Osteoblast (primary cell): ENCODE results near the gene FGD5. TPM values are rescaled to one million over a fixed set of nuclear protein-coding genes. Genes with fewer than 3 reads are reported as not detected.

ENCODE experiments used
- DNase-seq: peaks from one replicate; pipeline ENCODE4 v3.0.0; 2011; ENCODE audit warnings: low spot score, mixed read lengths; ENCODE audit not compliant: insufficient read length; ENCODE audit errors: missing footprints
- H2AFZ ChIP-seq: 2 replicates; pipeline ENCODE4 v1.6.0; 2011; ENCODE audit warnings: mild to moderate bottlenecking, low read length
- H3K27ac ChIP-seq: 2 replicates; pipeline ENCODE4 v1.5.1; 2011; ENCODE audit warnings: mild to moderate bottlenecking, low read depth, low read length, moderate library complexity
- H3K27me3 ChIP-seq: 2 replicates; pipeline ENCODE4 v1.6.0; 2012; ENCODE audit warnings: mild to moderate bottlenecking, control low read depth, inconsistent platforms, low read length, moderate library complexity; ENCODE audit not compliant: insufficient read depth
- H3K36me3 ChIP-seq: 2 replicates; pipeline ENCODE4 v1.5.1; 2011; ENCODE audit warnings: mild to moderate bottlenecking, low read length, control low read depth, moderate library complexity; ENCODE audit not compliant: insufficient read depth
- H3K4me1 ChIP-seq: 2 replicates; pipeline ENCODE4 v1.5.1; 2011; ENCODE audit warnings: mild to moderate bottlenecking, low read length, control low read depth, moderate library complexity; ENCODE audit not compliant: insufficient read depth
- H3K4me2 ChIP-seq: 2 replicates; pipeline ENCODE4 v1.6.0; 2011; ENCODE audit warnings: mild to moderate bottlenecking, low read length; ENCODE audit not compliant: insufficient read depth
- H3K4me3 ChIP-seq: fragments of 200-600 bp; sonication (generic); 3 replicates; pipeline ENCODE4 v1.5.1; 2012; ENCODE audit warnings: mild to moderate bottlenecking, low read length, inconsistent platforms; ENCODE audit not compliant: insufficient read depth
- H3K79me2 ChIP-seq: 2 replicates; pipeline ENCODE4 v1.6.0; 2012; ENCODE audit warnings: mild to moderate bottlenecking, low read length, control low read depth, inconsistent platforms; ENCODE audit not compliant: insufficient read depth
- H3K9me3 ChIP-seq: 2 replicates; pipeline ENCODE4 v1.5.1; 2011; ENCODE audit warnings: low read depth, low read length, control low read depth
- H4K20me1 ChIP-seq: 2 replicates; pipeline ENCODE4 v1.6.0; 2012; ENCODE audit warnings: mild to moderate bottlenecking, low read length, control low read depth; ENCODE audit not compliant: insufficient read depth
- total RNA-seq: library from RNA; depleted of rRNA; stranded (reverse); fragments of >200 nt; gene quantifications from 2 replicates; pipeline ENCODE4 v1.2.3, GENCODE V29; 2012
- TF ChIP-seq, protein P1 (sequence below): IDR thresholded peaks from 2 replicates; pipeline ENCODE4 v1.5.1; 2011; ENCODE audit warnings: mild to moderate bottlenecking, low read depth, low read length, moderate library complexity; ENCODE audit errors: extremely low read depth

FGD5 gene
- total RNA-seq, 1 donor = under 0.01 TPM

DNA sequence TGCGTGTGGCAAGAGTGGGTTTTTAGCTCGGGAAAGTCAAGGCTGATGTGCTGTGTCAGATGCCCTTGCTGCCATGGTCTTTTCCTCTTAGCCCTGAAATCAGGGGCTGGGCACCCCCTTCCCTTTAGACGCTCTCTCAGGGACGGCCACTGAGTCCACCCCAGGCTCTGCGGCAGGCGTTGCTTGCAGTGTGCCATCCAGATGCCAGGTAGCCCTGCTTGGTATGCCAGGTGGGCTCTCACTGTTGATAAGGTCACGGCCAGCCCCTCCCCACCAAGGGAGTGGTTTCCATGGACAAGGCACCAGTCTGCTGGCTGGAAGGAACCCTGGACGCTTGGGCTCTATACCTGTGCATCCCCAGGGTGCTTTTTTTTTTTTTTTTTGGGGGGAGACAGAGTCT lies 24.6 kb downstream of the FGD5 start:
- TF ChIP-seq, protein P1, sequence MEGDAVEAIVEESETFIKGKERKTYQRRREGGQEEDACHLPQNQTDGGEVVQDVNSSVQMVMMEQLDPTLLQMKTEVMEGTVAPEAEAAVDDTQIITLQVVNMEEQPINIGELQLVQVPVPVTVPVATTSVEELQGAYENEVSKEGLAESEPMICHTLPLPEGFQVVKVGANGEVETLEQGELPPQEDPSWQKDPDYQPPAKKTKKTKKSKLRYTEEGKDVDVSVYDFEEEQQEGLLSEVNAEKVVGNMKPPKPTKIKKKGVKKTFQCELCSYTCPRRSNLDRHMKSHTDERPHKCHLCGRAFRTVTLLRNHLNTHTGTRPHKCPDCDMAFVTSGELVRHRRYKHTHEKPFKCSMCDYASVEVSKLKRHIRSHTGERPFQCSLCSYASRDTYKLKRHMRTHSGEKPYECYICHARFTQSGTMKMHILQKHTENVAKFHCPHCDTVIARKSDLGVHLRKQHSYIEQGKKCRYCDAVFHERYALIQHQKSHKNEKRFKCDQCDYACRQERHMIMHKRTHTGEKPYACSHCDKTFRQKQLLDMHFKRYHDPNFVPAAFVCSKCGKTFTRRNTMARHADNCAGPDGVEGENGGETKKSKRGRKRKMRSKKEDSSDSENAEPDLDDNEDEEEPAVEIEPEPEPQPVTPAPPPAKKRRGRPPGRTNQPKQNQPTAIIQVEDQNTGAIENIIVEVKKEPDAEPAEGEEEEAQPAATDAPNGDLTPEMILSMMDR = no peak
- no peaks in the 10 kb centered on the region for H4K20me1 ChIP-seq
- H3K27ac ChIP-seq = no peak overlapping the region
- peaks cover 5% of the 10 kb centered on the region for H3K27me3 ChIP-seq
- H3K79me2 ChIP-seq = no peaks in the 10 kb centered on the region
- no peak for DNase-seq
- no peak overlapping the region for H3K4me3 ChIP-seq
- H3K4me1 ChIP-seq = no peaks in the 10 kb centered on the region
- H3K9me3 ChIP-seq = no peaks in the 10 kb centered on the region
- no peak overlapping the region for H2AFZ ChIP-seq
- no peak overlapping the region for H3K4me2 ChIP-seq
- no peaks in the 10 kb centered on the region for H3K36me3 ChIP-seq

DNA sequence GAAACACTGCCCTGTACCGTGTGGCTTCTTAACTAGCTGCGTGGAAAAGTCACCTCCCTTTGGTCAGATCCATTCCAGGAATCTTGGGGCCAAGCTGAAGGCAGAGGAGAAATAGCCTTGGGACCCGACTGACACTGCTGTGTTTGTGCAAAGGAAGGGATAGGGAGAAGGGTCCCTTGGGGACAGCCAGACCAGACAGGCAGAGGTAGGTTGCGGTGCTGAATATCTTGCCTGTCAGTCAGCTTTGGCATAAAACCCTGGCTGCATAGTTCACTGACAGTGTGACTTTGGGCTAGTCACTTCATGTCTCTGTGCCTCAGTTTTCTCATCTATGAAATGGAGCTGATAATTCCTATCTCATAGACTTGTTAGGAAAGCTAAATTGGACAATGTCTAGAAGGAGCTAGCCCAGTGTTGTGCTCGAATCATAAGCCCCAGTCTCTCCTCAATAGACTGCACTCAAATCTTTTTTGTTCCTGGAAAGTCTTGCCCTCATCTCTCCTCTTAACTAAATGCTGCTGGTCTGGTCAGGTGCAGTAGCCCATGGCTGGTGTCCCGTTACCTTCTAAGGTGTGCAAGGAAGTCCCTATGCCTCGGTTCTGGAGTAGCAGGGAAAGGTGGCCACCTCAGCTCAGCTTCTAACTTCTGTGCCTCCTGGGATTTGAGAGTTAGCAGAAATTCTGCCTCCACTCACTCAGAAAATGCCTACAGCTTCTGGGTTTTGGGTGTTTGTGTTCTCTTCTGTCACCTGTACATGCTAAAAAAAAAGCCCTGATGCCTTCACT lies 25.8 kb downstream of the FGD5 start:
- Histone ChIP-seq H3K9me3 (no peaks in the 10 kb centered on the region), H3K4me1 (no peaks in the 10 kb centered on the region), H3K79me2 (no peaks in the 10 kb centered on the region), H3K36me3 (no peaks in the 10 kb centered on the region), H3K27ac (no peak overlapping the region), H3K4me3 (no peak overlapping the region), H2AFZ (no peak overlapping the region), H3K4me2 (no peak overlapping the region), H3K27me3 (peaks cover 5% of the 10 kb centered on the region), H4K20me1 (no peaks in the 10 kb centered on the region)
- TF ChIP-seq, protein P1 = no peak
- DNase-seq = no peak

GRCh38 chr3:14845180-14845579 lies 26.4 kb downstream of the FGD5 start:
- TF ChIP-seq, protein P1 = no peak
- Histone ChIP-seq H3K27ac (no peak overlapping the region), H3K4me1 (no peaks in the 10 kb centered on the region), H3K9me3 (no peaks in the 10 kb centered on the region), H3K27me3 (peaks cover 5% of the 10 kb centered on the region), H2AFZ (no peak overlapping the region), H3K79me2 (no peaks in the 10 kb centered on the region), H3K4me2 (no peak overlapping the region), H4K20me1 (no peaks in the 10 kb centered on the region), H3K36me3 (no peaks in the 10 kb centered on the region), H3K4me3 (no peak overlapping the region)
- DNase-seq = no peak

DNA sequence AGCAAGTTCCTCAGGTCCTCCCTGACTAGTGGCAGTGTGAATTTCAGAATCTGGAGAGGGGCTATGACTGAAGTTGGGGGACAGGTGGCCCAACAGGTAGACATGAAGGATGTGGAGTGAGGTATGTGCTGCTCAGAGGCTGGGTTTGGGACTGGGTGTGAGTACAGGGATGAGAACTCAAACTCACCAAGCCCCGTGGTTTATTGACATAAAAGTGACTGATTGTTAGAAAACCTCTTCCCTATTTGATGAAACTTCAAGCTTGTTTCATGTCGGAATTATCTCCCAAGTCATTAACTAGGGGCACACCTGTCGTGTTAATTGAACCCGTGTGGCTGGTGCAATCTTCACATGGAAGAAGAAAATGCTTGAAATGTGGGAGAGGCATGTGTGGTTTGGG lies 27.1 kb downstream of the FGD5 start:
- Histone ChIP-seq H3K27me3 (peaks cover 5% of the 10 kb centered on the region), H3K36me3 (no peaks in the 10 kb centered on the region), H3K27ac (no peak overlapping the region), H3K4me2 (no peak overlapping the region), H2AFZ (no peak overlapping the region), H3K9me3 (no peaks in the 10 kb centered on the region), H3K4me3 (no peak overlapping the region), H3K79me2 (no peaks in the 10 kb centered on the region), H4K20me1 (no peaks in the 10 kb centered on the region), H3K4me1 (no peaks in the 10 kb centered on the region)
- TF ChIP-seq, protein P1 = no peak
- no peak for DNase-seq
